Ishikawa (cell line): Measurements from ENCODE around the gene ZNF423.

Experiments used
- CEBPB ChIP-seq: IDR thresholded peaks from 2 replicates; pipeline ENCODE4 v1.6.1; 2012
- CREB1 ChIP-seq: IDR thresholded peaks from 2 replicates; pipeline ENCODE4 v1.6.1; 2012; ENCODE audit warnings: low read depth
- EGR1 ChIP-seq: IDR thresholded peaks from 2 replicates; pipeline ENCODE4 v1.6.1; 2012
- EP300 ChIP-seq: IDR thresholded peaks from 2 replicates; pipeline ENCODE4 v1.6.1; 2012; ENCODE audit warnings: borderline replicate concordance
- FOXM1 ChIP-seq: IDR thresholded peaks from 2 replicates; pipeline ENCODE4 v1.6.1; 2012; ENCODE audit warnings: low read depth, borderline replicate concordance
- RAD21 ChIP-seq: IDR thresholded peaks from 2 replicates; pipeline ENCODE4 v1.6.1; 2012; ENCODE audit warnings: low read depth
- TAF1 ChIP-seq: IDR thresholded peaks from 2 replicates; pipeline ENCODE4 v1.6.1; 2012; ENCODE audit warnings: low read depth, mild to moderate bottlenecking
- TCF12 ChIP-seq: IDR thresholded peaks from 2 replicates; pipeline ENCODE4 v1.6.1; 2012; ENCODE audit warnings: low read depth
- TEAD4 ChIP-seq: IDR thresholded peaks from 2 replicates; pipeline ENCODE4 v1.6.1; 2012
- YY1 ChIP-seq: IDR thresholded peaks from 2 replicates; pipeline ENCODE4 v1.6.1; 2012; ENCODE audit warnings: low read depth
- TF ChIP-seq, protein P1 (sequence below): IDR thresholded peaks from 2 replicates; pipeline ENCODE4 v1.6.1; 2012

DNA sequence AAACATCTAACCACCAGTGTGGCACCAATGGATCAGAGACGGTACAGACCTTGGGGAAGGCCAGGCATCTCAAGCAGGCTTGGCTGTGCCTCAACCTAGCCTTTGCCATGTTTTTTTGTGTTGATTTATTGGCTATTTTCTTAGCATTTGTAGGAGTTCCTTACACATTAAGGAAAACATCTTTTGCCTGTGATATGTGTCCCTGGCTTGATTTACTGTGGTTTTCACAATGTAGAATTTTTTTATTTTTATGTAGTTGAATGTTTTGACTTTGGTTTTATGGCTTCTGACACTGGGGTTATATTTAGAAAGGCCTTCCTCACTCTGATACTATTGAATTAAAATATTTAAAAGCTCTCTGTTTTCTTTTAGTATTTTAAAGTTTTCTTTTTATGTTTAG, 132.6 kb downstream of the ZNF423 start:
- TF ChIP-seq, protein P1, sequence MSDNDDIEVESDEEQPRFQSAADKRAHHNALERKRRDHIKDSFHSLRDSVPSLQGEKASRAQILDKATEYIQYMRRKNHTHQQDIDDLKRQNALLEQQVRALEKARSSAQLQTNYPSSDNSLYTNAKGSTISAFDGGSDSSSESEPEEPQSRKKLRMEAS, result no peak
- TF ChIP-seq TAF1, result no peak
- TF ChIP-seq TCF12, result no peak
- TF ChIP-seq RAD21, result no peak
- TF ChIP-seq EGR1, result no peak
- TF ChIP-seq CREB1, result no peak
- no peak for TF ChIP-seq CEBPB
- TF ChIP-seq FOXM1, result no peak
- no peak for TF ChIP-seq YY1
- TF ChIP-seq EP300, result no peak
- TF ChIP-seq TEAD4, result no peak
